ENCODE data around the gene TAF6. TPM values are rescaled to one million over a fixed set of nuclear protein-coding genes. Genes with fewer than 3 reads are reported as not detected.

Gene TAF6
- total and polyA plus RNA-seq, 9 of the 15 experiments (the other 6 are each of a cell fraction or from before 2014, with no cell fraction given) = 0.78 to 78.7 (median 21.3) TPM

- ChIA-PET POLR2A (no interaction called here), CTCF (ENCODE audit: low intra/inter-chr PET ratio) (no interaction called here)
- Histone ChIP-seq H4K20me1 (replicated peaks; ENCODE audit: control insufficient read depth, insufficient read depth, low read length) (no peaks in the 10 kb centered on the region), H3K9me1 (ENCODE audit: control insufficient read depth, insufficient read depth, low read length) (peaks cover 3% of the 10 kb centered on the region), H3K36me3 (ENCODE audit: control insufficient read depth, insufficient read depth, low read length) (peaks cover 83% of the 10 kb centered on the region; the same call in 2 of the 3 replicates), H3K79me2 (ENCODE audit: control insufficient read depth, insufficient read depth, low read length) (no peaks in the 10 kb centered on the region), H2AFZ (ENCODE audit: low read depth, low read length) (no peak overlapping the region), H3K4me3 (no peak overlapping the region), H3K9me3 (replicated peaks; ENCODE audit: control insufficient read depth, insufficient read depth, low read depth, low read length) (no peaks in the 10 kb centered on the region), H3K9ac (ENCODE audit: insufficient read depth in 1 of 2, low read depth in 2 of 2, low read length in 2 of 2) (no peak overlapping the region), H3K4me1 (replicated peaks in 1 of 2; ENCODE audit: control insufficient read depth in 2 of 2, insufficient read depth in 2 of 2, low read length in 2 of 2) (peaks cover 2 to 31% of the 10 kb centered on the region in 2 experiments; a peak in 4 of 5 replicates), H3K27me3 (ENCODE audit: control insufficient read depth in 2 of 2, insufficient read depth in 2 of 2, low read length in 2 of 2) (no peaks in the 10 kb centered on the region), H3K4me2 (ENCODE audit: insufficient read depth, low read length) (no peak overlapping the region), H3K27ac (ENCODE audit: extremely low read depth, low read depth, low read length) (no peak overlapping the region)
- TF ChIP-seq PML (IDR thresholded peaks at IDR 0.05; ENCODE audit: low read length) (no peak), KLF13 (tag; IDR thresholded peaks at IDR 0.05; ENCODE audit: borderline replicate concordance, low read depth) (no peak), GTF3C2 (IDR thresholded peaks at IDR 0.05; ENCODE audit: borderline replicate concordance, extremely low read depth, insufficient read length) (no peak), TRIM24 (IDR thresholded peaks at IDR 0.05) (no peak), POLR2G (IDR thresholded peaks at IDR 0.05; ENCODE audit: low read depth, low read length) (peak; percentile 44), SMAD1 (IDR thresholded peaks at IDR 0.05; ENCODE audit: low read depth, low read length, partially characterized antibody) (no peak), ZNF212 (CRISPR knock-in tag; IDR thresholded peaks at IDR 0.05) (no peak), RBM25 (IDR thresholded peaks at IDR 0.05; ENCODE audit: low read depth, low read length, severe bottlenecking) (no peak), CTCF (IDR thresholded peaks at IDR 0.05 in 2 of 3, conservative IDR thresholded peaks at IDR 0.05 in 1 of 3; ENCODE audit: insufficient read depth in 2 of 3, low read depth in 1 of 3, low read length in 3 of 3) (peak in 2 of 3 experiments; percentile 18 to 23; a peak in 3 of 6 replicates), EGR1 (conservative IDR thresholded peaks at IDR 0.05) (no peak)
- FAIRE-seq = peak; percentile 29
- peak in 1 of 4 experiments; percentile 15 for DNase-seq (ENCODE audit: extremely low read depth in 1 of 4, low spot score in 3 of 4)
- in situ Hi-C loops (cut with MboI) = loop anchor here (10.0 kb wide), 1 partner anchor 1725 kb away; no protein-coding TSS in a partner anchor
- BruUV-seq (replicated peaks) = no TSS peak
- intact Hi-C loops (cut with micrococcal nuclease) = no loop called here
- WGBS (ENCODE audit: insufficient coverage, low coverage, missing lambda C conversion rate) = 94% methylated on average over 12 of the region's 12 CpGs
- peak; percentile 57 for ATAC-seq
Measured at GRCh38 chr7:100109521-100110163, 9.5 kb downstream of the TAF6 start.

Measured in K562 (cell line).